ENCODE data around the gene TBC1D1. TPM values are rescaled to one million over a fixed set of nuclear protein-coding genes. Genes with fewer than 3 reads are reported as not detected.
A peak's percentile ranks its signal among the peaks of the same experiment; 100 is the strongest.

The TBC1D1 gene
- total RNA-seq, 1 experiment from 2014 or later, result 89.0 TPM

- Histone ChIP-seq H3K27ac (ENCODE audit: low read length) (no peak overlapping the region), H3K27me3 (ENCODE audit: low read length) (no peaks in the 10 kb centered on the region), H3K79me2 (ENCODE audit: low read length) (no peaks in the 10 kb centered on the region), H3K9me3 (ENCODE audit: low read length) (no peaks in the 10 kb centered on the region), H2AFZ (ENCODE audit: low read length) (0 out of 2 replicates have a peak overlapping the region, but pooled peaks have one; percentile 35), H3K4me1 (ENCODE audit: insufficient read depth, low read length) (peaks cover 11% of the 10 kb centered on the region; the same call in 1 of the 2 replicates), H3K9ac (ENCODE audit: low read length) (no peak overlapping the region), H3K9me2 (replicated peaks; ENCODE audit: low read length) (no peaks in the 10 kb centered on the region), H3K36me3 (ENCODE audit: low read depth, low read length) (no peaks in the 10 kb centered on the region), H3K4me2 (ENCODE audit: low read length) (no peak overlapping the region), H3K4me3 (ENCODE audit: low read length) (no peak overlapping the region), H4K20me1 (ENCODE audit: low read length) (no peaks in the 10 kb centered on the region), H3F3A (ENCODE audit: low read length, unreplicated experiment) (no peaks in the 10 kb centered on the region)
- CTCF ChIA-PET, result interaction anchor here (0.6 to 1.2 kb wide), 3 partner anchors 76 to 156 kb away, joined by 3 to 6 read pairs (median 4); no protein-coding TSS in a partner anchor
- POLR2A ChIA-PET (ENCODE audit: unreplicated experiment), result interaction anchor here (0.6 kb wide), 1 partner anchor 100 kb away, joined by 4 read pairs; no protein-coding TSS in a partner anchor
- no TSS peak for BruUV-seq (replicated peaks)
- DNase-seq (peak; percentile 37), ATAC-seq (peak; percentile 22; the same call in 1 of the 2 replicates)
- intact Hi-C loops (cut with micrococcal nuclease), result no loop called here
- TF ChIP-seq CTCF (conservative IDR thresholded peaks at IDR 0.05; ENCODE audit: low read depth, low read length), result peak; percentile 31; the same call in 1 of the 2 replicates
- TF ChIP-seq EZH2phosphoT487 (IDR thresholded peaks at IDR 0.05; ENCODE audit: borderline replicate concordance, low read length), result no peak
These were observed 278.6 kb downstream of the TBC1D1 start for GRCh38 chr4:38169524-38169923.

- Histone ChIP-seq H3K9me3 (ENCODE audit: low read length) (no peaks in the 10 kb centered on the region), H3K27ac (ENCODE audit: low read length) (no peak overlapping the region), H3K4me1 (ENCODE audit: insufficient read depth, low read length) (peaks cover 11% of the 10 kb centered on the region; the same call in 1 of the 2 replicates), H3K9me2 (replicated peaks; ENCODE audit: low read length) (no peaks in the 10 kb centered on the region), H3K4me2 (ENCODE audit: low read length) (no peak overlapping the region), H3K79me2 (ENCODE audit: low read length) (no peaks in the 10 kb centered on the region), H3K36me3 (ENCODE audit: low read depth, low read length) (no peaks in the 10 kb centered on the region), H3F3A (ENCODE audit: low read length, unreplicated experiment) (no peaks in the 10 kb centered on the region), H4K20me1 (ENCODE audit: low read length) (no peaks in the 10 kb centered on the region), H3K4me3 (ENCODE audit: low read length) (no peak overlapping the region), H3K27me3 (ENCODE audit: low read length) (no peaks in the 10 kb centered on the region), H2AFZ (ENCODE audit: low read length) (no peak overlapping the region), H3K9ac (ENCODE audit: low read length) (no peak overlapping the region)
- no peak for ATAC-seq
- no TSS peak for BruUV-seq (replicated peaks)
- CTCF ChIA-PET, result interaction anchor here (1.2 kb wide), 1 partner anchor 101 kb away, joined by 6 read pairs; no protein-coding TSS in a partner anchor
- intact Hi-C loops (cut with micrococcal nuclease), result no loop called here
- TF ChIP-seq CTCF (conservative IDR thresholded peaks at IDR 0.05; ENCODE audit: low read depth, low read length), result no peak
- TF ChIP-seq EZH2 (IDR thresholded peaks at IDR 0.05; ENCODE audit: low read length, unreplicated experiment), result no peak
- no peak for TF ChIP-seq EZH2phosphoT487 (IDR thresholded peaks at IDR 0.05; ENCODE audit: borderline replicate concordance, low read length)
- POLR2A ChIA-PET (ENCODE audit: unreplicated experiment), result no interaction called here
- DNase-seq, result peak; percentile 13
These were observed 279.7 kb downstream of the TBC1D1 start for GRCh38 chr4:38170338-38171169.

- BruUV-seq (replicated peaks), result no TSS peak
- no peak overlapping the region for H3K9ac ChIP-seq (ENCODE audit: low read length)
- intact Hi-C loops (cut with micrococcal nuclease), result no loop called here
- H2AFZ ChIP-seq (ENCODE audit: low read length), result no peak overlapping the region
- no peak overlapping the region for H3K4me2 ChIP-seq (ENCODE audit: low read length)
- no peak for TF ChIP-seq CTCF (conservative IDR thresholded peaks at IDR 0.05; ENCODE audit: low read depth, low read length)
- no peak for TF ChIP-seq EZH2 (IDR thresholded peaks at IDR 0.05; ENCODE audit: low read length, unreplicated experiment)
- no peak for TF ChIP-seq EZH2phosphoT487 (IDR thresholded peaks at IDR 0.05; ENCODE audit: borderline replicate concordance, low read length)
- H3K4me3 ChIP-seq (ENCODE audit: low read length), result no peak overlapping the region
- no peaks in the 10 kb centered on the region for H3K9me2 ChIP-seq (replicated peaks; ENCODE audit: low read length)
- peaks cover 11% of the 10 kb centered on the region; the same call in 1 of the 2 replicates for H3K4me1 ChIP-seq (ENCODE audit: insufficient read depth, low read length)
- H3K36me3 ChIP-seq (ENCODE audit: low read depth, low read length), result no peaks in the 10 kb centered on the region
- no peak for DNase-seq
- no peaks in the 10 kb centered on the region for H3F3A ChIP-seq (ENCODE audit: low read length, unreplicated experiment)
- H3K79me2 ChIP-seq (ENCODE audit: low read length), result no peaks in the 10 kb centered on the region
- no peak for ATAC-seq
- ChIA-PET POLR2A (ENCODE audit: unreplicated experiment) (no interaction called here), CTCF (interaction anchor here (0.6 kb wide), 1 partner anchor 10 kb away, joined by 12 read pairs; no protein-coding TSS in a partner anchor)
- no peaks in the 10 kb centered on the region for H3K9me3 ChIP-seq (ENCODE audit: low read length)
- no peaks in the 10 kb centered on the region for H3K27me3 ChIP-seq (ENCODE audit: low read length)
- no peak overlapping the region for H3K27ac ChIP-seq (ENCODE audit: low read length)
- no peaks in the 10 kb centered on the region for H4K20me1 ChIP-seq (ENCODE audit: low read length)
These were observed 281.2 kb downstream of the TBC1D1 start for GRCh38 chr4:38172078-38172477.

Measured in PC-3 (cell line).